OCI-LY3 (cell line): ENCODE results near the gene PDE4A.

ENCODE experiments used
- EZH2phosphoT487 ChIP-seq: fragments of 200-600 bp; shearing (Covaris generic); IDR thresholded peaks from 2 replicates; pipeline ENCODE4 v1.6.1; 2018; ENCODE audit warnings: antibody characterized with exemption, mixed run types, low read depth
- TF ChIP-seq, protein P1 (sequence below): fragments of 200-600, 300-600 bp; sonication (generic); IDR thresholded peaks from 2 replicates; pipeline ENCODE4 v1.5.1; 2014; ENCODE audit warnings: antibody characterized with exemption, low read length, low read depth

DNA sequence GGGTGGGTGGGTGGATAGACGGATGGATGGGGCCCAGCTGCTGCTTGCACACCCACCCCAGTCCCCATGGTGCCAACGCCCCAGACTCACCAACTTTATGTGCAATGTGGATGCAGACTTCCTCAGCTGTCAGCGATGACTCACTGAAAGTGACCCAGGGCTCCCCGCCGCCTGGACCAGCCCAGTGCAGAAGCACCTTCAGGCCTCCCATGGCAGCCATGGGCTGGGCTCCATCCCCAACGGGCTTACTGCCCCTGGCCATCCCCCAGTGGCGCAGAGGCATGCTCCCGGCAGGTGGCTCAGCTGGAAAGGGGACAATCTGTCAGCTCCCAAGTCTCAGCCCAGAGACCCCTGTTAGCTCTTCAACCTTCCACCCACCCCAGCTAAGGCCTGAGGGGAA is 42.2 kb upstream of the PDE4A start:
- TF ChIP-seq, protein P1, sequence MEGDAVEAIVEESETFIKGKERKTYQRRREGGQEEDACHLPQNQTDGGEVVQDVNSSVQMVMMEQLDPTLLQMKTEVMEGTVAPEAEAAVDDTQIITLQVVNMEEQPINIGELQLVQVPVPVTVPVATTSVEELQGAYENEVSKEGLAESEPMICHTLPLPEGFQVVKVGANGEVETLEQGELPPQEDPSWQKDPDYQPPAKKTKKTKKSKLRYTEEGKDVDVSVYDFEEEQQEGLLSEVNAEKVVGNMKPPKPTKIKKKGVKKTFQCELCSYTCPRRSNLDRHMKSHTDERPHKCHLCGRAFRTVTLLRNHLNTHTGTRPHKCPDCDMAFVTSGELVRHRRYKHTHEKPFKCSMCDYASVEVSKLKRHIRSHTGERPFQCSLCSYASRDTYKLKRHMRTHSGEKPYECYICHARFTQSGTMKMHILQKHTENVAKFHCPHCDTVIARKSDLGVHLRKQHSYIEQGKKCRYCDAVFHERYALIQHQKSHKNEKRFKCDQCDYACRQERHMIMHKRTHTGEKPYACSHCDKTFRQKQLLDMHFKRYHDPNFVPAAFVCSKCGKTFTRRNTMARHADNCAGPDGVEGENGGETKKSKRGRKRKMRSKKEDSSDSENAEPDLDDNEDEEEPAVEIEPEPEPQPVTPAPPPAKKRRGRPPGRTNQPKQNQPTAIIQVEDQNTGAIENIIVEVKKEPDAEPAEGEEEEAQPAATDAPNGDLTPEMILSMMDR, result no peak
- TF ChIP-seq EZH2phosphoT487, result no peak
